Natural killer cell (primary cell): ENCODE data around the gene OR2J1. TPM values are rescaled to one million over a fixed set of nuclear protein-coding genes. Genes with fewer than 3 reads are reported as not detected.

ENCODE experiments used
- ATAC-seq, 3 donors: fragments of 150-1000 bp in 2 of 3; fragments of 200-7000 bp in 1 of 3; cut with Tn5 transposase; 1 replicate in 1 of 3; 2 replicates in 2 of 3; pipeline ENCODE4 v1.10.0; 2021; ENCODE audit warnings: mild to moderate bottlenecking in 2 of 3, moderate library complexity in 2 of 3
- DNase-seq, 2 donors: peaks; one replicate each; pipeline versions ENCODE4 v3.0.0 to v3.0.0-alpha.2; 2013 to 2021; ENCODE audit warnings: mixed read lengths in 1 of 2
- H3K27ac ChIP-seq: one replicate; pipeline ENCODE4 v1.5.1; 2013; ENCODE audit warnings: mild to moderate bottlenecking, low read length
- H3K27me3 ChIP-seq: one replicate; pipeline ENCODE4 v1.6.1; 2013; ENCODE audit warnings: low read length; ENCODE audit not compliant: control insufficient read depth, insufficient read depth
- H3K36me3 ChIP-seq: one replicate; pipeline ENCODE4 v1.6.1; 2013; ENCODE audit warnings: low read length; ENCODE audit not compliant: control insufficient read depth, insufficient read depth
- H3K4me1 ChIP-seq: one replicate; pipeline ENCODE4 v1.6.1; 2013; ENCODE audit warnings: low read length; ENCODE audit not compliant: control insufficient read depth, insufficient read depth
- H3K4me3 ChIP-seq: one replicate; pipeline ENCODE4 v1.5.1; 2013; ENCODE audit warnings: low read length
- H3K9me3 ChIP-seq: one replicate; pipeline ENCODE4 v1.6.1; 2013; ENCODE audit warnings: low read length; ENCODE audit not compliant: control insufficient read depth, insufficient read depth
- H3K27ac Mint-ChIP-seq, 2 donors: one replicate each; pipeline ENCODE4 v1.8.0; 2022; ENCODE audit warnings: mild to moderate bottlenecking in 2 of 2, mixed read lengths in 2 of 2, moderate library complexity in 1 of 2
- H3K27me3 Mint-ChIP-seq, 2 donors: one replicate each; pipeline ENCODE4 v1.8.0; 2022; ENCODE audit warnings: low read depth in 2 of 2, mixed read lengths in 2 of 2
- H3K36me3 Mint-ChIP-seq: one replicate; pipeline ENCODE4 v1.8.0; 2022; ENCODE audit warnings: mixed read lengths
- H3K4me1 Mint-ChIP-seq, 2 donors: one replicate each; pipeline ENCODE4 v1.8.0; 2022; ENCODE audit warnings: mixed read lengths in 2 of 2
- H3K4me3 Mint-ChIP-seq: one replicate; pipeline ENCODE4 v1.8.0; 2022; ENCODE audit warnings: mild to moderate bottlenecking, moderate library complexity, mixed read lengths
- H3K9me3 Mint-ChIP-seq, 2 donors: one replicate each; pipeline ENCODE4 v1.8.0; 2022; ENCODE audit warnings: mixed read lengths in 2 of 2
- CTCF ChIP-seq: fragments of 200-600 bp; IDR thresholded peaks from one replicate; pipeline ENCODE4 v1.8.0; 2022; ENCODE audit warnings: antibody characterized with exemption
- WGBS: methylation state at CpG from one replicate; pipeline ENCODE4 v1.1.7; 2013; ENCODE audit warnings: missing lambda C conversion rate; ENCODE audit not compliant: insufficient coverage; 5-methylcytosine and 5-hydroxymethylcytosine counted together
- intact Hi-C: fragments of 100-400 bp; cut with micrococcal nuclease; formaldehyde crosslinking; loops from one replicate; pipeline ENCODE4 v1.14.2; 2022
- total RNA-seq, 4 donors: library from RNA; stranded (reverse); fragments of 120-200 nt in 1 of 4; gene quantifications; one replicate each; pipeline versions ENCODE4 v1.2.3 to v1.2.4, GENCODE V29; 2013 to 2022

Gene OR2J1
- total RNA-seq, 3 donors from 2014 or later (not counting 1 experiment from before 2014, with no cell fraction given): not detected

- Histone ChIP-seq H3K4me3 (no peak overlapping the region), H3K27ac (no peak overlapping the region), H3K36me3 (no peaks in the 10 kb centered on the region), H3K9me3 (no peaks in the 10 kb centered on the region), H3K27me3 (peaks cover 2% of the 10 kb centered on the region), H3K4me1 (no peaks in the 10 kb centered on the region)
- H3K27me3 Mint-ChIP-seq: peaks cover 5 to 26% of the 10 kb centered on the region in 2 donors
- no peak for DNase-seq
- ATAC-seq: no peak
- no peak overlapping the region for H3K27ac Mint-ChIP-seq
- H3K4me1 Mint-ChIP-seq: no peaks in the 10 kb centered on the region
- no peak for TF ChIP-seq CTCF
- no peak overlapping the region for H3K4me3 Mint-ChIP-seq
- intact Hi-C loops: no loop called here
- no peaks in the 10 kb centered on the region for H3K9me3 Mint-ChIP-seq
- no peaks in the 10 kb centered on the region for H3K36me3 Mint-ChIP-seq
- WGBS: no CpG with 5 or more reads among the region's 1 CpG
Observed at GRCh38 chr6:29079203-29079602, 20.1 kb upstream of the OR2J1 start.

- no peak overlapping the region for H3K27ac ChIP-seq
- H3K27me3 Mint-ChIP-seq: peaks cover 0 to 20% of the 10 kb centered on the region in 2 donors
Observed at GRCh38 chr6:29081312-29081711, 18.0 kb upstream of the OR2J1 start.

GRCh38 chr6:29082457-29082856, 16.8 kb upstream of the OR2J1 start:
- peaks cover 0 to 24% of the 10 kb centered on the region in 2 donors for H3K27me3 Mint-ChIP-seq
- ATAC-seq (no peak), DNase-seq (no peak)
- H3K36me3 Mint-ChIP-seq: no peaks in the 10 kb centered on the region
- Histone ChIP-seq H3K27ac (no peak overlapping the region), H3K27me3 (no peaks in the 10 kb centered on the region), H3K4me3 (no peak overlapping the region), H3K4me1 (no peaks in the 10 kb centered on the region), H3K9me3 (no peaks in the 10 kb centered on the region), H3K36me3 (no peaks in the 10 kb centered on the region)
- intact Hi-C loops: no loop called here
- no peaks in the 10 kb centered on the region for H3K4me1 Mint-ChIP-seq
- H3K4me3 Mint-ChIP-seq: no peak overlapping the region
- no peaks in the 10 kb centered on the region for H3K9me3 Mint-ChIP-seq
- no peak for TF ChIP-seq CTCF
- 91% methylated on average over 15 of the region's 15 CpGs for WGBS
- H3K27ac Mint-ChIP-seq: no peak overlapping the region

More at GRCh38 chr6:29081312-29081711, 18.0 kb upstream of the OR2J1 start:
- H3K4me1 Mint-ChIP-seq: no peaks in the 10 kb centered on the region
- H3K27ac Mint-ChIP-seq: no peak overlapping the region
- no peaks in the 10 kb centered on the region for H3K9me3 ChIP-seq
- H3K36me3 Mint-ChIP-seq: no peaks in the 10 kb centered on the region
- no peaks in the 10 kb centered on the region for H3K36me3 ChIP-seq
- no peaks in the 10 kb centered on the region for H3K27me3 ChIP-seq
- ATAC-seq (no peak), DNase-seq (no peak)
- intact Hi-C loops: no loop called here
- H3K9me3 Mint-ChIP-seq: no peaks in the 10 kb centered on the region
- H3K4me1 ChIP-seq: no peaks in the 10 kb centered on the region
- H3K4me3 ChIP-seq: no peak overlapping the region
- TF ChIP-seq CTCF: no peak
- no peak overlapping the region for H3K4me3 Mint-ChIP-seq

GRCh38 chr6:29087213-29087612, 12.1 kb upstream of the OR2J1 start, which contains the start of gene OR2B3:
Gene OR2B3, minus strand, starts transcription at chr6:29087313. Its CDS starts 65 bp downstream, at chr6:29087248.
- H3K27me3 Mint-ChIP-seq: peaks cover 8 to 40% of the 10 kb centered on the region in 2 donors
- no peak for DNase-seq
- no peak within 1 kb of the TSS for H3K4me3 ChIP-seq

More at GRCh38 chr6:29087213-29087612, 12.1 kb upstream of the OR2J1 start, which contains the start of gene OR2B3:
- Histone ChIP-seq H3K27me3 (no peaks in the 10 kb centered on the region), H3K27ac (no peak within 1 kb of the TSS), H3K4me1 (no peaks in the 10 kb centered on the region), H3K9me3 (no peaks in the 10 kb centered on the region), H3K36me3 (no peaks in the 10 kb centered on the region)
- no peaks in the 10 kb centered on the region for H3K36me3 Mint-ChIP-seq
- no peak within 1 kb of the TSS for H3K27ac Mint-ChIP-seq
- no peak within 1 kb of the TSS for H3K4me3 Mint-ChIP-seq
- no peaks in the 10 kb centered on the region for H3K9me3 Mint-ChIP-seq
- no peaks in the 10 kb centered on the region for H3K4me1 Mint-ChIP-seq
- no peak for TF ChIP-seq CTCF
- ATAC-seq: no peak
- intact Hi-C loops: no loop called here
- WGBS: no CpG with 5 or more reads among the region's 1 CpG
